Adipocyte (in vitro differentiated cells): ENCODE measurements around the gene BRS3.
A peak's percentile ranks its signal among the peaks of the same experiment; 100 is the strongest.

ENCODE experiments used
- DNase-seq: peaks from one replicate; pipeline ENCODE4 v3.0.0-alpha.2; 2015; ENCODE audit warnings: low read depth
- H3K27me3 ChIP-seq: replicated peaks from 2 replicates; pipeline ENCODE4 v1.7.0; 2013; ENCODE audit warnings: mild to moderate bottlenecking, low read length, moderate library complexity; ENCODE audit not compliant: control insufficient read depth, insufficient read depth
- H3K36me3 ChIP-seq: 2 replicates; pipeline ENCODE4 v1.7.0; 2013; ENCODE audit warnings: low read length, mild to moderate bottlenecking, moderate library complexity; ENCODE audit not compliant: control insufficient read depth, insufficient read depth, severe bottlenecking
- H3K4me1 ChIP-seq: 2 replicates; pipeline ENCODE4 v1.7.0; 2013; ENCODE audit warnings: mild to moderate bottlenecking, low read length, moderate library complexity; ENCODE audit not compliant: control insufficient read depth, insufficient read depth
- H3K4me3 ChIP-seq: 2 replicates; pipeline ENCODE4 v1.7.0; 2013; ENCODE audit warnings: mild to moderate bottlenecking, low read length, moderate library complexity
- H3K9ac ChIP-seq: 2 replicates; pipeline ENCODE4 v1.7.0; 2013; ENCODE audit warnings: mild to moderate bottlenecking, low read length, moderate library complexity
- H3K9me3 ChIP-seq: 2 replicates; pipeline ENCODE4 v1.7.0; 2013; ENCODE audit warnings: mild to moderate bottlenecking, low read length, moderate library complexity; ENCODE audit not compliant: control insufficient read depth

BRS3 gene

GRCh38 chrX:136457303-136457917, 30.3 kb upstream of the BRS3 start:
- H3K4me1 ChIP-seq = peaks cover 19% of the 10 kb centered on the region
- H3K4me3 ChIP-seq = peak overlapping the region; percentile 22
- no peak overlapping the region for H3K9ac ChIP-seq
- no peak for DNase-seq
- H3K9me3 ChIP-seq = no peaks in the 10 kb centered on the region
- no peaks in the 10 kb centered on the region for H3K27me3 ChIP-seq
- H3K36me3 ChIP-seq = no peaks in the 10 kb centered on the region

- Histone ChIP-seq H3K9me3 (no peaks in the 10 kb centered on the region), H3K9ac (no peak overlapping the region), H3K4me3 (no peak overlapping the region), H3K4me1 (no peaks in the 10 kb centered on the region), H3K27me3 (peaks cover 8% of the 10 kb centered on the region), H3K36me3 (no peaks in the 10 kb centered on the region)
- no peak for DNase-seq
Measured at GRCh38 chrX:136464589-136464988, 23.2 kb upstream of the BRS3 start.

- Histone ChIP-seq H3K36me3 (no peaks in the 10 kb centered on the region), H3K4me1 (no peaks in the 10 kb centered on the region), H3K4me3 (no peak overlapping the region), H3K27me3 (peaks cover 13% of the 10 kb centered on the region), H3K9me3 (no peaks in the 10 kb centered on the region), H3K9ac (no peak overlapping the region)
- DNase-seq = no peak
Measured at GRCh38 chrX:136467303-136467702, 20.4 kb upstream of the BRS3 start.

GRCh38 chrX:136468391-136469103, 19.2 kb upstream of the BRS3 start:
- H3K27me3 ChIP-seq = peaks cover 14% of the 10 kb centered on the region
- H3K9ac ChIP-seq = no peak overlapping the region
- no peaks in the 10 kb centered on the region for H3K4me1 ChIP-seq
- no peak overlapping the region for H3K4me3 ChIP-seq
- no peak for DNase-seq
- no peaks in the 10 kb centered on the region for H3K9me3 ChIP-seq
- H3K36me3 ChIP-seq = no peaks in the 10 kb centered on the region

GRCh38 chrX:136473663-136474062, 14.1 kb upstream of the BRS3 start:
- no peak for DNase-seq
- H3K9ac ChIP-seq = no peak overlapping the region
- H3K9me3 ChIP-seq = no peaks in the 10 kb centered on the region
- no peak overlapping the region for H3K4me3 ChIP-seq
- no peaks in the 10 kb centered on the region for H3K4me1 ChIP-seq
- H3K36me3 ChIP-seq = no peaks in the 10 kb centered on the region
- H3K27me3 ChIP-seq = peaks cover 10% of the 10 kb centered on the region

GRCh38 chrX:136475236-136475635, 12.5 kb upstream of the BRS3 start:
- Histone ChIP-seq H3K4me3 (no peak overlapping the region), H3K9me3 (no peaks in the 10 kb centered on the region), H3K9ac (no peak overlapping the region), H3K36me3 (no peaks in the 10 kb centered on the region), H3K4me1 (no peaks in the 10 kb centered on the region), H3K27me3 (peaks cover 16% of the 10 kb centered on the region)
- no peak for DNase-seq

- Histone ChIP-seq H3K9ac (no peak overlapping the region), H3K4me3 (no peak overlapping the region), H3K9me3 (no peaks in the 10 kb centered on the region), H3K27me3 (peaks cover 23% of the 10 kb centered on the region), H3K36me3 (no peaks in the 10 kb centered on the region), H3K4me1 (no peaks in the 10 kb centered on the region)
- DNase-seq = no peak
Measured at GRCh38 chrX:136476501-136476900, 11.2 kb upstream of the BRS3 start.

- DNase-seq = no peak
- Histone ChIP-seq H3K27me3 (peaks cover 20% of the 10 kb centered on the region), H3K4me3 (no peak overlapping the region), H3K4me1 (no peaks in the 10 kb centered on the region), H3K9ac (no peak overlapping the region), H3K36me3 (no peaks in the 10 kb centered on the region), H3K9me3 (no peaks in the 10 kb centered on the region)
Measured at GRCh38 chrX:136477026-136477425, 10.7 kb upstream of the BRS3 start.

- H3K36me3 ChIP-seq = no peaks in the 10 kb centered on the region
- H3K27me3 ChIP-seq = peaks cover 15% of the 10 kb centered on the region
- no peak overlapping the region for H3K4me3 ChIP-seq
- DNase-seq = no peak
- no peaks in the 10 kb centered on the region for H3K9me3 ChIP-seq
- H3K9ac ChIP-seq = no peak overlapping the region
- H3K4me1 ChIP-seq = no peaks in the 10 kb centered on the region
Measured at GRCh38 chrX:136480383-136480782, 7.4 kb upstream of the BRS3 start.

- Histone ChIP-seq H3K9ac (no peak overlapping the region), H3K36me3 (no peaks in the 10 kb centered on the region), H3K9me3 (no peaks in the 10 kb centered on the region), H3K27me3 (peaks cover 56% of the 10 kb centered on the region), H3K4me1 (no peaks in the 10 kb centered on the region), H3K4me3 (no peak overlapping the region)
- DNase-seq = no peak
Measured at GRCh38 chrX:136488706-136489105, 959 bp downstream of the BRS3 start.

- no peak overlapping the region for H3K9ac ChIP-seq
- H3K9me3 ChIP-seq = no peaks in the 10 kb centered on the region
- H3K36me3 ChIP-seq = no peaks in the 10 kb centered on the region
- no peak overlapping the region for H3K4me3 ChIP-seq
- H3K4me1 ChIP-seq = no peaks in the 10 kb centered on the region
- peaks cover 48% of the 10 kb centered on the region for H3K27me3 ChIP-seq
- DNase-seq = no peak
Measured at GRCh38 chrX:136491832-136492231, 4.1 kb downstream of the BRS3 start.

GRCh38 chrX:136493011-136493410, 5.3 kb downstream of the BRS3 start:
- H3K9me3 ChIP-seq = no peaks in the 10 kb centered on the region
- peaks cover 46% of the 10 kb centered on the region for H3K27me3 ChIP-seq
- DNase-seq = no peak

More at GRCh38 chrX:136493011-136493410, 5.3 kb downstream of the BRS3 start:
- no peaks in the 10 kb centered on the region for H3K4me1 ChIP-seq
- no peaks in the 10 kb centered on the region for H3K36me3 ChIP-seq
- H3K4me3 ChIP-seq = no peak overlapping the region
- H3K9ac ChIP-seq = no peak overlapping the region
